ENCODE data around the gene SLC51A.
"Not testable (repeated sequence)": the region's sequence is repeated elsewhere in the genome, so short reads cannot be mapped to it uniquely, and the experiment has no call there.

The SLC51A gene

GRCh38 chr3:196216089-196216564 lies at the start of gene SLC51A:
Gene SLC51A (plus strand): TSS chr3:196216534. CDS start chr3:196216713, 179 bp downstream.
- Mint-ChIP-seq H3K27ac (no peak within 1 kb of the TSS), H3K36me3 (ENCODE audit: low read depth) (no peaks in the 10 kb centered on the region), H3K4me3 (peak within 1 kb of the TSS in 1 of 3 experiments; percentile 17), H3K9me3 (no peaks in the 10 kb centered on the region), H3K4me1 (peaks cover 9% of the 10 kb centered on the region), H3K27me3 (ENCODE audit: low read depth) (peaks cover 6% of the 10 kb centered on the region)
- TF ChIP-seq CTCF (IDR thresholded peaks at IDR 0.05; ENCODE audit: unreplicated experiment in 3 of 3) = no peak

GRCh38 chr3:196166741-196167140 lies 49.6 kb upstream of the SLC51A start:
- H3K36me3 Mint-ChIP-seq (ENCODE audit: low read depth) = no peaks in the 10 kb centered on the region
- no peaks in the 10 kb centered on the region for H3K27me3 Mint-ChIP-seq (ENCODE audit: low read depth)
- no peak for TF ChIP-seq CTCF (IDR thresholded peaks at IDR 0.05; ENCODE audit: unreplicated experiment in 3 of 3)
- H3K4me1 Mint-ChIP-seq = peaks cover 5% of the 10 kb centered on the region
- H3K4me3 Mint-ChIP-seq = no peak overlapping the region
- no peaks in the 10 kb centered on the region for H3K9me3 Mint-ChIP-seq
- H3K27ac Mint-ChIP-seq = no peak overlapping the region

GRCh38 chr3:196168808-196169391 lies 47.4 kb upstream of the SLC51A start:
- Mint-ChIP-seq H3K4me1 (peaks cover 5% of the 10 kb centered on the region), H3K27ac (no peak overlapping the region), H3K27me3 (ENCODE audit: low read depth) (no peaks in the 10 kb centered on the region), H3K36me3 (ENCODE audit: low read depth) (no peaks in the 10 kb centered on the region), H3K4me3 (no peak overlapping the region), H3K9me3 (no peaks in the 10 kb centered on the region)
- no peak for TF ChIP-seq CTCF (IDR thresholded peaks at IDR 0.05; ENCODE audit: unreplicated experiment in 3 of 3)

- no peak overlapping the region for H3K4me3 Mint-ChIP-seq
- no peaks in the 10 kb centered on the region for H3K27me3 Mint-ChIP-seq (ENCODE audit: low read depth)
These were observed 46.5 kb upstream of the SLC51A start for GRCh38 chr3:196169836-196170240.

GRCh38 chr3:196170296-196170695 lies 46.0 kb upstream of the SLC51A start:
- not testable (repeated sequence) for H3K36me3 Mint-ChIP-seq (ENCODE audit: low read depth); H3K27me3 Mint-ChIP-seq (ENCODE audit: low read depth); H3K9me3 Mint-ChIP-seq; H3K4me1 Mint-ChIP-seq; H3K4me3 Mint-ChIP-seq; H3K27ac Mint-ChIP-seq

More at GRCh38 chr3:196169836-196170240, 46.5 kb upstream of the SLC51A start:
- Mint-ChIP-seq H3K9me3 (no peaks in the 10 kb centered on the region), H3K27ac (no peak overlapping the region), H3K36me3 (ENCODE audit: low read depth) (no peaks in the 10 kb centered on the region), H3K4me1 (peaks cover 5% of the 10 kb centered on the region)
- TF ChIP-seq CTCF (IDR thresholded peaks at IDR 0.05; ENCODE audit: unreplicated experiment in 3 of 3) = no peak

GRCh38 chr3:196174652-196175051 lies 41.7 kb upstream of the SLC51A start:
- Mint-ChIP-seq H3K36me3 (ENCODE audit: low read depth) (no peaks in the 10 kb centered on the region), H3K27ac (no peak overlapping the region), H3K4me3 (no peak overlapping the region), H3K9me3 (no peaks in the 10 kb centered on the region), H3K27me3 (ENCODE audit: low read depth) (no peaks in the 10 kb centered on the region), H3K4me1 (peaks cover 15% of the 10 kb centered on the region)
- TF ChIP-seq CTCF (IDR thresholded peaks at IDR 0.05; ENCODE audit: unreplicated experiment in 3 of 3) = no peak
